Measurements from ENCODE around the gene VGLL4.

- TF ChIP-seq CTCF (IDR thresholded peaks at IDR 0.05), result no peak
- no peak for TF ChIP-seq POLR2A (IDR thresholded peaks at IDR 0.05)
- no peak for TF ChIP-seq POLR2AphosphoS5 (IDR thresholded peaks at IDR 0.05; ENCODE audit: insufficient read depth in 1 of 2, low read depth in 1 of 2)
Observed at GRCh38 chr3:11634081-11634635, 9.6 kb downstream of the VGLL4 start.
